Tibial nerve (tissue), 4 donors: ENCODE results near the gene ARMC9. TPM values are rescaled to one million over a fixed set of nuclear protein-coding genes. Genes with fewer than 3 reads are reported as not detected.

ENCODE experiments used
- DNase-seq, 2 donors: peaks; one replicate each; pipeline ENCODE4 v3.0.0-alpha.2; 2019; ENCODE audit warnings: low spot score in 2 of 2
- H3K27ac ChIP-seq, 4 donors: fragments of 200-600 bp; sonication (generic) in 3 of 4; one replicate each; pipeline ENCODE4 v1.5.1; 2017 to 2019; ENCODE audit warnings: mild to moderate bottlenecking in 1 of 4
- H3K27me3 ChIP-seq, 2 donors: fragments of 200-600 bp; sonication (generic) in 1 of 2; one replicate each; pipeline versions ENCODE4 v1.5.1 to v1.6.0; 2017 to 2019
- H3K36me3 ChIP-seq, 3 donors: fragments of 200-600 bp; sonication (generic); one replicate each; pipeline ENCODE4 v1.5.1; 2018 to 2019
- H3K4me1 ChIP-seq, 4 donors: fragments of 200-600 bp; sonication (generic) in 3 of 4; one replicate each; pipeline ENCODE4 v1.5.1; 2017 to 2019
- H3K4me3 ChIP-seq, 4 donors: fragments of 200-600 bp; sonication (generic) in 3 of 4; one replicate each; pipeline ENCODE4 v1.5.1; 2017 to 2019; ENCODE audit warnings: mild to moderate bottlenecking in 1 of 4, moderate library complexity in 1 of 4
- H3K9me3 ChIP-seq, 4 donors: fragments of 200-600 bp; sonication (generic) in 3 of 4; one replicate each; pipeline ENCODE4 v1.5.1; 2017 to 2019
- CTCF ChIP-seq, 5 experiments: fragments of 200-600 bp in 3 of 5; fragments of 450-650 bp in 2 of 5; sonication (generic) in 3 of 5; IDR thresholded peaks; one replicate each; pipeline ENCODE4 v1.5.1; 2016 to 2019; ENCODE audit warnings: antibody characterized with exemption in 5 of 5, mild to moderate bottlenecking in 3 of 5, moderate library complexity in 2 of 5
- EP300 ChIP-seq, 2 donors: sonication (generic); formaldehyde crosslinking; IDR thresholded peaks; one replicate each; pipeline ENCODE4 v1.6.1; 2017; ENCODE audit warnings: antibody characterized with exemption in 2 of 2, mild to moderate bottlenecking in 1 of 2
- POLR2A ChIP-seq, 2 donors: fragments of 450-650 bp; IDR thresholded peaks; one replicate each; pipeline ENCODE4 v1.6.1; 2017; ENCODE audit warnings: antibody characterized with exemption in 2 of 2, mild to moderate bottlenecking in 2 of 2, moderate library complexity in 2 of 2
- WGBS, 2 donors: methylation state at CpG; one replicate each; pipeline ENCODE4 v1.1.5; 2018; 5-methylcytosine and 5-hydroxymethylcytosine counted together
- total RNA-seq, 4 donors: library from RNA; depleted of rRNA; stranded (reverse); fragments of >200 nt; gene quantifications; one replicate each; pipeline ENCODE4 v1.1.0, GENCODE V29; 2016

The ARMC9 gene
- total RNA-seq, 4 donors from 2014 or later = 8.7 to 30.0 (median 18.6) TPM

GRCh38 chr2:231186325-231186724, 12.1 kb upstream of the ARMC9 start:
- TF ChIP-seq EP300 (IDR thresholded peaks at IDR 0.05) (no peak), POLR2A (IDR thresholded peaks at IDR 0.05) (no peak), CTCF (IDR thresholded peaks at IDR 0.05) (no peak)
- H3K4me3 ChIP-seq = no peak overlapping the region
- no peaks in the 10 kb centered on the region for H3K9me3 ChIP-seq
- DNase-seq = no peak
- no peaks in the 10 kb centered on the region for H3K27me3 ChIP-seq
- peaks cover 0 to 40% (median 13%) of the 10 kb centered on the region in 4 donors for H3K4me1 ChIP-seq
- H3K27ac ChIP-seq = peak overlapping the region in 2 of 4 donors; percentile 15 to 27
- no peaks in the 10 kb centered on the region for H3K36me3 ChIP-seq
- 88 to 90% methylated on average over 6 to 7 of the region's 7 CpGs for WGBS, 2 donors

- H3K36me3 ChIP-seq = no peaks in the 10 kb centered on the region
- H3K9me3 ChIP-seq = no peaks in the 10 kb centered on the region
- H3K4me1 ChIP-seq = peaks cover 0 to 56% (median 17%) of the 10 kb centered on the region in 4 donors
- whole genome bisulfite sequencing, 2 donors = 71 to 81% methylated on average over 18 of the region's 18 CpGs
- H3K27me3 ChIP-seq = no peaks in the 10 kb centered on the region
- TF ChIP-seq POLR2A (IDR thresholded peaks at IDR 0.05) (no peak), EP300 (IDR thresholded peaks at IDR 0.05) (peak in 1 of 2 donors; percentile 69), CTCF (IDR thresholded peaks at IDR 0.05) (no peak)
- peak overlapping the region in 2 of 4 donors; percentile 22 to 27 for H3K27ac ChIP-seq
- H3K4me3 ChIP-seq = no peak overlapping the region
- no peak for DNase-seq
These were observed 10.5 kb upstream of the ARMC9 start for GRCh38 chr2:231187736-231188505.

GRCh38 chr2:231188506-231189170, 9.8 kb upstream of the ARMC9 start:
- no peak for DNase-seq
- TF ChIP-seq CTCF (IDR thresholded peaks at IDR 0.05) (no peak), EP300 (IDR thresholded peaks at IDR 0.05) (no peak), POLR2A (IDR thresholded peaks at IDR 0.05) (no peak)
- H3K9me3 ChIP-seq = no peaks in the 10 kb centered on the region
- peak overlapping the region in 1 of 4 donors; percentile 27 for H3K27ac ChIP-seq
- WGBS, 2 donors = 82 to 93% methylated on average over 6 of the region's 6 CpGs
- H3K4me3 ChIP-seq = no peak overlapping the region
- peaks cover 0 to 56% (median 17%) of the 10 kb centered on the region in 4 donors for H3K4me1 ChIP-seq
- no peaks in the 10 kb centered on the region for H3K27me3 ChIP-seq
- no peaks in the 10 kb centered on the region for H3K36me3 ChIP-seq

- no peak for TF ChIP-seq CTCF (IDR thresholded peaks at IDR 0.05)
- TF ChIP-seq EP300 (IDR thresholded peaks at IDR 0.05) = no peak
- TF ChIP-seq POLR2A (IDR thresholded peaks at IDR 0.05) = no peak
- H3K27me3 ChIP-seq = no peaks in the 10 kb centered on the region
- H3K36me3 ChIP-seq = no peaks in the 10 kb centered on the region
- H3K9me3 ChIP-seq = no peaks in the 10 kb centered on the region
- no peak for DNase-seq
- H3K4me1 ChIP-seq = peaks cover 0 to 56% (median 17%) of the 10 kb centered on the region in 4 donors
- 93 to 94% methylated on average over 7 to 8 of the region's 8 CpGs for WGBS, 2 donors
- H3K27ac ChIP-seq = peak overlapping the region in 2 of 4 donors; percentile 27 to 85
- no peak overlapping the region for H3K4me3 ChIP-seq
These were observed 9.3 kb upstream of the ARMC9 start for GRCh38 chr2:231189171-231189530.
